ENCODE data around the gene NOD2. TPM values are rescaled to one million over a fixed set of nuclear protein-coding genes. Genes with fewer than 3 reads are reported as not detected.

The NOD2 gene
- total RNA-seq, 1 experiment from 2014 or later = not detected

GRCh38 chr16:50664270-50664669, 29.1 kb upstream of the NOD2 start:
- Histone ChIP-seq H3K36me3 (ENCODE audit: control insufficient read depth, insufficient read depth, low read length) (no peaks in the 10 kb centered on the region), H3K27me3 (ENCODE audit: control insufficient read depth, insufficient read depth, low read length) (no peaks in the 10 kb centered on the region), H3K4me3 (ENCODE audit: low read depth in 2 of 2, low read length in 2 of 2) (no peak overlapping the region), H3K27ac (ENCODE audit: low read length) (no peak overlapping the region), H3K4me1 (ENCODE audit: control insufficient read depth, insufficient read depth, low read length) (no peaks in the 10 kb centered on the region), H3K9me3 (ENCODE audit: control insufficient read depth, insufficient read depth, low read depth, low read length) (no peaks in the 10 kb centered on the region)
- no TSS peak for BruUV-seq (replicated peaks)
- ATAC-seq (no peak), DNase-seq (ENCODE audit: low read depth, low spot score) (no peak)
- ChIA-PET POLR2A (interaction anchor here (0.6 kb wide), 1 partner anchor 468 kb away, joined by 5 read pairs; no protein-coding TSS in a partner anchor), CTCF (no interaction called here)
- TF ChIP-seq, protein P1, sequence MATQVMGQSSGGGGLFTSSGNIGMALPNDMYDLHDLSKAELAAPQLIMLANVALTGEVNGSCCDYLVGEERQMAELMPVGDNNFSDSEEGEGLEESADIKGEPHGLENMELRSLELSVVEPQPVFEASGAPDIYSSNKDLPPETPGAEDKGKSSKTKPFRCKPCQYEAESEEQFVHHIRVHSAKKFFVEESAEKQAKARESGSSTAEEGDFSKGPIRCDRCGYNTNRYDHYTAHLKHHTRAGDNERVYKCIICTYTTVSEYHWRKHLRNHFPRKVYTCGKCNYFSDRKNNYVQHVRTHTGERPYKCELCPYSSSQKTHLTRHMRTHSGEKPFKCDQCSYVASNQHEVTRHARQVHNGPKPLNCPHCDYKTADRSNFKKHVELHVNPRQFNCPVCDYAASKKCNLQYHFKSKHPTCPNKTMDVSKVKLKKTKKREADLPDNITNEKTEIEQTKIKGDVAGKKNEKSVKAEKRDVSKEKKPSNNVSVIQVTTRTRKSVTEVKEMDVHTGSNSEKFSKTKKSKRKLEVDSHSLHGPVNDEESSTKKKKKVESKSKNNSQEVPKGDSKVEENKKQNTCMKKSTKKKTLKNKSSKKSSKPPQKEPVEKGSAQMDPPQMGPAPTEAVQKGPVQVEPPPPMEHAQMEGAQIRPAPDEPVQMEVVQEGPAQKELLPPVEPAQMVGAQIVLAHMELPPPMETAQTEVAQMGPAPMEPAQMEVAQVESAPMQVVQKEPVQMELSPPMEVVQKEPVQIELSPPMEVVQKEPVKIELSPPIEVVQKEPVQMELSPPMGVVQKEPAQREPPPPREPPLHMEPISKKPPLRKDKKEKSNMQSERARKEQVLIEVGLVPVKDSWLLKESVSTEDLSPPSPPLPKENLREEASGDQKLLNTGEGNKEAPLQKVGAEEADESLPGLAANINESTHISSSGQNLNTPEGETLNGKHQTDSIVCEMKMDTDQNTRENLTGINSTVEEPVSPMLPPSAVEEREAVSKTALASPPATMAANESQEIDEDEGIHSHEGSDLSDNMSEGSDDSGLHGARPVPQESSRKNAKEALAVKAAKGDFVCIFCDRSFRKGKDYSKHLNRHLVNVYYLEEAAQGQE (IDR thresholded peaks at IDR 0.05; ENCODE audit: insufficient read depth in 1 of 2, low read depth in 2 of 2, low read length in 1 of 2) = no peak
- no peak for TF ChIP-seq TCF7L2 (IDR thresholded peaks at IDR 0.05; ENCODE audit: low read depth, low read length)
- no peak for TF ChIP-seq SIN3A (IDR thresholded peaks at IDR 0.05; ENCODE audit: borderline replicate concordance, insufficient read depth, low read depth, low read length)
- no peak for TF ChIP-seq POLR2AphosphoS5 (IDR thresholded peaks at IDR 0.05; ENCODE audit: low read depth, low read length)
- TF ChIP-seq CTCF (IDR thresholded peaks at IDR 0.05) = no peak
- in situ Hi-C loops (cut with HindIII; ENCODE audit: low pct_unique_long_range_greater_than_20kb, low sequenced_read_pairs) (no loop called here), intact Hi-C loops (cut with micrococcal nuclease; ENCODE audit: unreplicated experiment) (loop anchor here (5.0 kb wide), 1 partner anchor 292 kb away; no protein-coding TSS in a partner anchor)

- Histone ChIP-seq H3K27ac (ENCODE audit: low read length) (no peak overlapping the region), H3K4me3 (ENCODE audit: low read depth in 2 of 2, low read length in 2 of 2) (peak overlapping the region; percentile 32 to 50), H3K36me3 (ENCODE audit: control insufficient read depth, insufficient read depth, low read length) (no peaks in the 10 kb centered on the region), H3K4me1 (ENCODE audit: control insufficient read depth, insufficient read depth, low read length) (no peaks in the 10 kb centered on the region), H3K9me3 (ENCODE audit: control insufficient read depth, insufficient read depth, low read depth, low read length) (no peaks in the 10 kb centered on the region), H3K27me3 (ENCODE audit: control insufficient read depth, insufficient read depth, low read length) (no peaks in the 10 kb centered on the region)
- ChIA-PET POLR2A (interaction anchor here (0.7 kb wide), 1 partner anchor 306 kb away, joined by 3 read pairs; no protein-coding TSS in a partner anchor), CTCF (interaction anchor here (2.3 kb wide), 1 partner anchor 141 kb away, joined by 9 read pairs; no protein-coding TSS in a partner anchor)
- DNase-seq (ENCODE audit: low read depth, low spot score) = no peak
- TF ChIP-seq CTCF (IDR thresholded peaks at IDR 0.05) (peak; percentile 93), POLR2AphosphoS5 (IDR thresholded peaks at IDR 0.05; ENCODE audit: low read depth, low read length) (no peak)
- intact Hi-C loops (cut with micrococcal nuclease; ENCODE audit: unreplicated experiment) (loop anchor here (5.0 kb wide), 1 partner anchor 142 kb away; no protein-coding TSS in a partner anchor), in situ Hi-C loops (cut with HindIII; ENCODE audit: low pct_unique_long_range_greater_than_20kb, low sequenced_read_pairs) (no loop called here)
- ATAC-seq = peak; percentile 95
- no TSS peak for BruUV-seq (replicated peaks)
Observed at GRCh38 chr16:50665128-50665878, 28.1 kb upstream of the NOD2 start.

Measured in Panc1 (cell line).